ENCODE data around the gene ERC2.

GRCh38 chr3:56089739-56090138, 378.5 kb downstream of the ERC2 start:
- TF ChIP-seq, protein P1, sequence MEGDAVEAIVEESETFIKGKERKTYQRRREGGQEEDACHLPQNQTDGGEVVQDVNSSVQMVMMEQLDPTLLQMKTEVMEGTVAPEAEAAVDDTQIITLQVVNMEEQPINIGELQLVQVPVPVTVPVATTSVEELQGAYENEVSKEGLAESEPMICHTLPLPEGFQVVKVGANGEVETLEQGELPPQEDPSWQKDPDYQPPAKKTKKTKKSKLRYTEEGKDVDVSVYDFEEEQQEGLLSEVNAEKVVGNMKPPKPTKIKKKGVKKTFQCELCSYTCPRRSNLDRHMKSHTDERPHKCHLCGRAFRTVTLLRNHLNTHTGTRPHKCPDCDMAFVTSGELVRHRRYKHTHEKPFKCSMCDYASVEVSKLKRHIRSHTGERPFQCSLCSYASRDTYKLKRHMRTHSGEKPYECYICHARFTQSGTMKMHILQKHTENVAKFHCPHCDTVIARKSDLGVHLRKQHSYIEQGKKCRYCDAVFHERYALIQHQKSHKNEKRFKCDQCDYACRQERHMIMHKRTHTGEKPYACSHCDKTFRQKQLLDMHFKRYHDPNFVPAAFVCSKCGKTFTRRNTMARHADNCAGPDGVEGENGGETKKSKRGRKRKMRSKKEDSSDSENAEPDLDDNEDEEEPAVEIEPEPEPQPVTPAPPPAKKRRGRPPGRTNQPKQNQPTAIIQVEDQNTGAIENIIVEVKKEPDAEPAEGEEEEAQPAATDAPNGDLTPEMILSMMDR (IDR thresholded peaks at IDR 0.05; ENCODE audit: low read length), result no peak
- no peak for TF ChIP-seq EZH2 (IDR thresholded peaks at IDR 0.05; ENCODE audit: borderline replicate concordance, low read length)
